HFFc6 (cell line): ENCODE results near the gene C5. TPM values are rescaled to one million over a fixed set of nuclear protein-coding genes. Genes with fewer than 3 reads are reported as not detected.
"Not testable (repeated sequence)": the region's sequence is repeated elsewhere in the genome, so short reads cannot be mapped to it uniquely, and the experiment has no call there.

Experiments
- DNase-seq: peaks from one replicate; pipeline ENCODE4 v3.0.0-alpha.2; 2018
- H3K27ac Mint-ChIP-seq: 2 replicates; pipeline ENCODE4 v1.8.0; 2020; ENCODE audit warnings: mild to moderate bottlenecking, mixed read lengths
- H3K27me3 Mint-ChIP-seq: 2 replicates; pipeline ENCODE4 v1.8.0; 2021; ENCODE audit warnings: mild to moderate bottlenecking, moderate library complexity, mixed read lengths; ENCODE audit not compliant: insufficient read depth
- H3K36me3 Mint-ChIP-seq: 2 replicates; pipeline ENCODE4 v1.8.0; 2021; ENCODE audit warnings: low read depth, mixed read lengths
- H3K4me1 Mint-ChIP-seq: 2 replicates; pipeline ENCODE4 v1.8.0; 2020; ENCODE audit warnings: low read depth, mixed read lengths
- H3K4me3 Mint-ChIP-seq: 2 replicates; pipeline ENCODE4 v1.8.0; 2020; ENCODE audit warnings: mild to moderate bottlenecking, moderate library complexity, mixed read lengths
- H3K9me3 Mint-ChIP-seq: 2 replicates; pipeline ENCODE4 v1.8.0; 2020; ENCODE audit warnings: mild to moderate bottlenecking, mixed read lengths
- CTCF ChIP-seq: fragments of 200-600 bp; sonication (generic); IDR thresholded peaks from 2 replicates; pipeline ENCODE4 v1.5.0; 2021; ENCODE audit warnings: antibody characterized with exemption, mild to moderate bottlenecking
- total RNA-seq, 6 experiments: library from RNA; stranded (reverse); fragmentation: NEBNext Ultra II Directional; extraction: Animal tissue kit (Norgen Biotek cat#: 25700); gene quantifications; 2 replicates in 1 of 6; 3 replicates in 5 of 6; pipeline ENCODE4 v1.2.3, GENCODE V29; 2021

Gene C5
- total RNA-seq, 6 experiments from 2014 or later: 1.5 to 2.3 (median 2.1) TPM

- no peaks in the 10 kb centered on the region for H3K27me3 Mint-ChIP-seq
- H3K27ac Mint-ChIP-seq: no peak overlapping the region
- no peaks in the 10 kb centered on the region for H3K9me3 Mint-ChIP-seq
- H3K36me3 Mint-ChIP-seq: no peaks in the 10 kb centered on the region
- no peak overlapping the region for H3K4me3 Mint-ChIP-seq
- no peak for TF ChIP-seq CTCF
- no peak for DNase-seq
- peaks cover 10% of the 10 kb centered on the region for H3K4me1 Mint-ChIP-seq
These were observed 1.5 kb downstream of the C5 start for GRCh38 chr9:121048618-121049017.

GRCh38 chr9:121048175-121048574 lies 1.9 kb downstream of the C5 start:
- no peak for DNase-seq
- Mint-ChIP-seq H3K27ac (no peak overlapping the region), H3K36me3 (no peaks in the 10 kb centered on the region), H3K4me1 (peaks cover 10% of the 10 kb centered on the region), H3K27me3 (no peaks in the 10 kb centered on the region), H3K9me3 (no peaks in the 10 kb centered on the region), H3K4me3 (no peak overlapping the region)
- no peak for TF ChIP-seq CTCF

- no peaks in the 10 kb centered on the region for H3K36me3 Mint-ChIP-seq
- H3K27me3 Mint-ChIP-seq: no peaks in the 10 kb centered on the region
- no peak for DNase-seq
- H3K27ac Mint-ChIP-seq: no peak overlapping the region
- no peak for TF ChIP-seq CTCF
- no peaks in the 10 kb centered on the region for H3K9me3 Mint-ChIP-seq
- no peaks in the 10 kb centered on the region for H3K4me1 Mint-ChIP-seq
- no peak overlapping the region for H3K4me3 Mint-ChIP-seq
These were observed 11.3 kb downstream of the C5 start for GRCh38 chr9:121038804-121039203.

- H3K36me3 Mint-ChIP-seq: no peaks in the 10 kb centered on the region
- DNase-seq: no peak
- H3K27me3 Mint-ChIP-seq: no peaks in the 10 kb centered on the region
- H3K9me3 Mint-ChIP-seq: no peaks in the 10 kb centered on the region
- H3K27ac Mint-ChIP-seq: no peak overlapping the region
- no peak for TF ChIP-seq CTCF
- no peaks in the 10 kb centered on the region for H3K4me1 Mint-ChIP-seq
- no peak overlapping the region for H3K4me3 Mint-ChIP-seq
These were observed 11.7 kb downstream of the C5 start for GRCh38 chr9:121038362-121038761.

GRCh38 chr9:121035717-121036116 lies 14.4 kb downstream of the C5 start:
- H3K4me1 Mint-ChIP-seq, H3K9me3 Mint-ChIP-seq, DNase-seq, H3K4me3 Mint-ChIP-seq, H3K27me3 Mint-ChIP-seq, H3K36me3 Mint-ChIP-seq, H3K27ac Mint-ChIP-seq: not testable (repeated sequence)

- Mint-ChIP-seq H3K36me3 (no peaks in the 10 kb centered on the region), H3K27me3 (no peaks in the 10 kb centered on the region), H3K9me3 (no peaks in the 10 kb centered on the region), H3K4me1 (no peaks in the 10 kb centered on the region), H3K4me3 (no peak overlapping the region), H3K27ac (no peak overlapping the region)
- TF ChIP-seq CTCF: no peak
- no peak for DNase-seq
These were observed 15.5 kb downstream of the C5 start for GRCh38 chr9:121034529-121034928.
